ENCODE data around the gene OTX1. TPM values are rescaled to one million over a fixed set of nuclear protein-coding genes. Genes with fewer than 3 reads are reported as not detected.
"Not testable (repeated sequence)": the region's sequence is repeated elsewhere in the genome, so short reads cannot be mapped to it uniquely, and the experiment has no call there.

The OTX1 gene
- total and polyA plus RNA-seq, 2 of the 8 experiments (the other 6 are each of a cell fraction or from before 2014, with no cell fraction given), result 0.24 to 3.3 TPM

GRCh38 chr2:63019686-63020085 is 30.9 kb upstream of the OTX1 start:
- H4K20me1 ChIP-seq (replicated peaks in 1 of 2; ENCODE audit: control insufficient read depth in 1 of 2, insufficient read depth in 2 of 2, low read length in 2 of 2); H2BK15ac ChIP-seq (ENCODE audit: low read length); H2AFZ ChIP-seq (ENCODE audit: low read length); H2BK12ac ChIP-seq (ENCODE audit: low read depth, low read length); H3K4me3 ChIP-seq (ENCODE audit: extremely low read depth in 1 of 4, insufficient read depth in 2 of 4, low read depth in 3 of 4, low read length in 4 of 4); H2AK5ac ChIP-seq (ENCODE audit: low read depth, low read length); H3K79me2 ChIP-seq (ENCODE audit: control insufficient read depth in 1 of 2, insufficient read depth in 2 of 2, low read length in 2 of 2); H4K91ac ChIP-seq (replicated peaks; ENCODE audit: insufficient read length, low read length); H3K9me3 ChIP-seq (ENCODE audit: insufficient read depth in 2 of 2, low read depth in 1 of 2, low read length in 1 of 2); H3K4ac ChIP-seq (replicated peaks; ENCODE audit: insufficient read length, low read depth, low read length); CTCF ChIA-PET (ENCODE audit: partially characterized antibody); H3K23me2 ChIP-seq (ENCODE audit: low read depth, low read length); H3K4me1 ChIP-seq (replicated peaks in 1 of 4; ENCODE audit: control insufficient read depth in 3 of 4, insufficient read depth in 4 of 4, low read length in 3 of 4); H3K56ac ChIP-seq (replicated peaks; ENCODE audit: insufficient read length, low read depth, low read length); H4K5ac ChIP-seq (ENCODE audit: insufficient read length, low read depth, low read length); H3K4me2 ChIP-seq (ENCODE audit: insufficient read depth in 1 of 2, low read depth in 2 of 2, low read length in 2 of 2); H4K8ac ChIP-seq (ENCODE audit: extremely low read depth, insufficient read depth, low read length); H3K36me3 ChIP-seq (ENCODE audit: control insufficient read depth in 2 of 4, insufficient read depth in 4 of 4, low read length in 3 of 4); H3K27ac ChIP-seq (ENCODE audit: low read depth, low read length); H2BK5ac ChIP-seq (ENCODE audit: low read depth, low read length); DNase-seq (ENCODE audit: low read depth in 1 of 2, low spot score in 2 of 2); H2BK20ac ChIP-seq (ENCODE audit: low read length); H3K27me3 ChIP-seq (replicated peaks in 1 of 4; ENCODE audit: control insufficient read depth in 3 of 4, extremely low read depth in 1 of 4, insufficient read depth in 3 of 4, low read length in 3 of 4); H3K14ac ChIP-seq (ENCODE audit: insufficient read length); POLR2A ChIA-PET (ENCODE audit: partially characterized antibody); H3K9ac ChIP-seq (replicated peaks in 1 of 4; ENCODE audit: extremely low read depth in 1 of 4, low read depth in 3 of 4, low read length in 3 of 4); H2BK120ac ChIP-seq (replicated peaks; ENCODE audit: low read depth, low read length); FAIRE-seq; H3K79me1 ChIP-seq (ENCODE audit: low read depth, low read length); H3K18ac ChIP-seq (ENCODE audit: extremely low read depth, low read length); H3K23ac ChIP-seq (ENCODE audit: insufficient read length): not testable (repeated sequence)
- WGBS, 2 experiments (ENCODE audit: extremely low coverage in 1 of 2, insufficient coverage in 1 of 2, insufficient read length in 1 of 2, insufficient replicate concordance in 2 of 2, low coverage in 1 of 2, low lambda C conversion rate in 2 of 2, missing lambda C conversion rate in 1 of 2), result 93% methylated on average over 8 of the region's 8 CpGs; no CpG with 5 or more reads in 1 of the 2 experiments

Measured in H1 (cell line).